HG03571 (cell line): ENCODE results near the gene RAB8B.
"Not testable (repeated sequence)": the region's sequence is repeated elsewhere in the genome, so short reads cannot be mapped to it uniquely, and the experiment has no call there.

Experiments used
- ATAC-seq: cut with Tn5 transposase; IDR thresholded peaks from one replicate; pipeline ENCODE4 v1.9.1; 2021; ENCODE audit not compliant: unreplicated experiment

The RAB8B gene

DNA sequence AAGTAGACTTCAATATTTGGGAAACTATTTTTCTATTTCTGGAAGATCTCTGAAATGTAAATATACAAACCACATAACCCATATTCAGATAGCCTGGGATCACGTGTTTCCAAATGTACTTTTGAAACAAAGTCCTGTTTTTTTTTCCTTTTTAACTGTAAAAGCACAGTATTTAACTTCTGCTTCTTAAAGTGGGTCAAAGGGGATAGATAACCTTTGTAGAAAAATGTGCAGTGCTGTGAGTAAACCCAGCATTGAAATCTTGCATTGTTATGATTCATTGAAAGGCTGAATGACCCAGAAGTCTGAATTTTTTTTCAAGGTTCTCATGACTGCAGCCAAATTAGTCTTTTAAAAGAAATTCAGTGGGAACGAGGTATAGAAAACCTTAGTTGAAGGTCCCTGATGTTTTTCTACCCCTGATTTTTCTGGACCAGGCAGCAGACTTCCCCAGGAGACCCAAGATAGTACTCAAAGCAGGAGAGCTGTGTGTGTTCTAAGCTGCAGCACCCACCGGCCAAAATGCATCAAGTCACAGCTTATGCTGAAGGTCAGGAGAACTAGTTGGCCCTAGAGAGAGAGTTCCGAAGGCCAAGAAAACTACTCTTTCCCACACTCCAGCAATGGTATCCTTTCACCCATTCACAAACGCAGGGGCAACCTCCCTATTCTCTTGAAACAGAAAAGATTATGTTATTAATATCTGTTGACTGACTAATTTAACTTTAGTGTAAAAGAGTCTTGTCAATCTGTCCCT is 44.4 kb downstream of the RAB8B start:
- ATAC-seq: no peak

- no peak for ATAC-seq
Measured at GRCh38 chr15:63234451-63234870, 45.1 kb downstream of the RAB8B start.

DNA sequence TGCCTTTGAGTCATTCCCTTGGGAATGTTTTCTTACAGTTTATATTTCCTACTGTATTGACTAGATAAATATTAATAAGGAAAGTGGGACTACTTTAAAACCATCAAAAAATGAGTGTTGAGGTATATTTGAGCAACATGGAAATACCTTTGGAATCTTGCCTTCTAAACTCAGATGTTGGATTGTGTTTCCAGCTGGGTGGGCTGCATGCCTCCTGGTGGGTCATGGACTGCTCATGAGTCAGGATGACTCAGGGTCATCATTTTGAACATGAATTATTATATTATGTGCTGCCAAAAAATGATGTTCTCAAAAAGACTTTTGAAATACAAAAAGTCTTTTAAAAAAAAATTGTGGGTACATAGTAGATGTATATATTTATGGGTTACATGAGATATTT is 46.9 kb downstream of the RAB8B start:
- ATAC-seq: no peak

DNA sequence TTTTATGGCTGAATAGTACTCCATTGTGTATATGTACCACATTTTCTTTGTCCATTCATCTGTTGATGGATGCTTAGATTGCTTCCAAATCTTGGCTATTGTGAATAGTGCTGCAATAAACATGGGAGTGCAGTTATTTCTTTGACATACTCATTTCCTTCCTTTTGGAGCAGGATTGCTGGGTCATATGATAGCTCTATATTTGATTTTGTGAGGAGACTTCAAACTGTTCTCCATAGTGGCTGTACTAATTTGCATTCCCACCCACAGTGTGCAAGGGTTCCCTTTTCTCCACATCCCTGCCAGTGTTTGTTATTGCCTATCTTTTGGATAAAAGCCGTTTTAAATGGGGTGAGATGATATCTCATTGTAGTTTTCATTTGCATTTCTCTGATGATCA is 47.7 kb downstream of the RAB8B start:
- not testable (repeated sequence) for ATAC-seq

DNA sequence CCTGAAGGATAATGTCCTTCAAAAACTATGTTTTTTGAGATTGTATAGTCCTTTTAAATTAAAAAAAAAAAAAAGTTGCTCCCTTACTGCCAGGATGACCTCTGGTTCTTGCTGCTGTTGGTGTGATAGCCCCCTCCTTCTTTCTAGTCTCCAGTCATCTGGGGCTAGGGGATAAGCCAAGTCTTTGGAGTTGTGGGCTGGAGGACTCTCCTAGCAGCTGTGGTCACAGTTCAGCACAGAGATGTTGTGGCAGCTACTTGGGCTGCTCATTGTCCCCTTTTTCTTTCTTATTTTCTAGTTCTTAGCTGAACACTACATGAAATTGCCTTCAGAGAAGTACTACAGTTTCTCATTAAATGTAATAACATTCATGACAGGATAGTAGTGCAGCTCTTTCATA is 48.8 kb downstream of the RAB8B start:
- no peak for ATAC-seq

GRCh38 chr15:63238796-63239195 is 49.4 kb downstream of the RAB8B start:
- peak; percentile 55 for ATAC-seq

DNA sequence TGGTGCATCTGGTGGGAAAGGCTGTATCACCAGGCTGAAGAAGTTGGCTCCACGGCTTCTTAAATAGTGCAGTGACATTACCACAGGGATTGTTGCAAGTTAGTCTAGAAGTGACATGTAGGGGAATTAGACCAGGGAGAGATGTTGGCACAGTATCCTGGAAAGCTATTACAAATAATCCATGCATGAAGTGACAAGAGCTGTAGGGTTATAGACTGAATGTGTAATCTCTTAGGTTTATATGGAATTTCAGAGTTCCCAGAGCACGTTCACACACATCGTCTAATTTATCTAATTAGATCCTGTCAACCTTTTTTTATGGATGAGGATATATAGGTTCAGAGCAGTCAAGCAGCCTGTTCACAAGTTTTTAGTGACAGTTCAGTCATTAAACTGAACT is 50.7 kb downstream of the RAB8B start:
- no peak for ATAC-seq

DNA sequence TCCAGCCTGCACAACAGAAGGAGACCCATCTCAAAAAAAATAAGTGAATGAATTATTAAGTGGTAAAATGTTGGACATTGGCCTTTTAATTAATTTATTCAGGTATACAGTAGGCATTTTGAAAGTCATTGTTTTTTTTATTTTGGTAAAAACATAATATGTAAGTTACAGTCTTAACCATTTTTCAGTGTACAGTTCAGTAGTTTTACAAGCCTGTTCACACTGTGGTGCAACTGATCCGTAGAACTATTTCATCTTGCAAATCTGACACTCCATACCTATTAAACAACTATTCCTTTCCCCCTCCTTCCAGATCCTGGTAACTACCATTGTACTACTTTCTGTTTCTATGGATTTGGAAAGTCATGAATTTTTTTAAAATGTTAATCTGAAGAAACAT is 51.9 kb downstream of the RAB8B start:
- no peak for ATAC-seq

DNA sequence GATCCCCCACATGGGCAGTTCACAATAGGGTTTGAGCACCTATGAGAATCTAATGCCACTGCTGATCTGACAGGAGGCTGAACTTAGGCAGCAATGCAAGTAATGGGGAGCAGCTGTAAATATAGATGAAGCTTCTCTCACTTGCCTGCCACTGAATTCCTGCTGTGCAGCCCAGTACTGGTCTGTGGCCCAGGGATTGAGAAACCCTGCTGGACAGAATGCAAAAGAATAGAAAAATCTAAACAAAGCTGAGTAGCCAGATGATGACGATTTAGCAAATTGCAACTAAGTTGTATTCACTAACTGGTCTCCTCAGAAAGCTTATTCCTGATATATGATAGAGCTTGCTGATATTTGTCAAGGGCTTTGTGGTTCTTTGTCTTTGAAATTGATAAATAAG is 53.7 kb downstream of the RAB8B start:
- no peak for ATAC-seq

DNA sequence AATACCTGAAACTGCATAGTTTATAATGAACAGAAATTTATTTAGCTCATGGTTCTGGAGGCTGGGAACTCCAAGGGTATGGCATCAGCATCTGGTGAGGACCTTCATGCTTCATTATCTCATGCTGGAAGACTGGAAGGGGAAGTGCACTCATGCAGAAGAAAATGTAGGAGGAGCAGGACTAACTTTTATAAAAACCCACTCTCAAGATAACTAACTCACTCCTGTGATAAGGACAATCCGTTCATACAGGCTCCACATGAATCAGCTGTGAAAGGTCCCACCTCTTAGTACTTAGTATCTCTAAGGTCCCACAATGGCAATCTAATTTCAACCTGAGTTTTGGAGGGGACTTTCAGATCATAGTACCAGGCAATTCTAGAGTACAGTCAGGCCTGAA is 54.4 kb downstream of the RAB8B start:
- ATAC-seq: no peak

DNA sequence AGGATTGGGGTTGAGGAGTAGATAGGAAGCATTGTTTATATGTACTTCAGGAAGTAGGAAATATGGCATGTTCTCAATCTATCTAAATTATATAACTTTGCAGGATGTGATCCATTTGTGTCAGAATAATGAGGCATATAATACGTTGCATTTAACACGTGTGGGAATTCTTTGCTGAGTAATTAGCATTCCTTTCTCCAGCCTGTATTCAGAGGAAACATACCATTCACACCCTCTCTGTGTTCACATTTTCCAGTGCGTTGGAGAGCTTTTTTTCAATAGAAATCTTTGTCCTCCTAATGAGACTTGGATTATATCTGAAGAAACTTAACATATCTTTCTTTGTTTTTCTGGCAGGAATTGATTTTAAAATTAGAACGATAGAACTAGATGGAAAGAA is 55.0 kb downstream of the RAB8B start:
- no peak for ATAC-seq

DNA sequence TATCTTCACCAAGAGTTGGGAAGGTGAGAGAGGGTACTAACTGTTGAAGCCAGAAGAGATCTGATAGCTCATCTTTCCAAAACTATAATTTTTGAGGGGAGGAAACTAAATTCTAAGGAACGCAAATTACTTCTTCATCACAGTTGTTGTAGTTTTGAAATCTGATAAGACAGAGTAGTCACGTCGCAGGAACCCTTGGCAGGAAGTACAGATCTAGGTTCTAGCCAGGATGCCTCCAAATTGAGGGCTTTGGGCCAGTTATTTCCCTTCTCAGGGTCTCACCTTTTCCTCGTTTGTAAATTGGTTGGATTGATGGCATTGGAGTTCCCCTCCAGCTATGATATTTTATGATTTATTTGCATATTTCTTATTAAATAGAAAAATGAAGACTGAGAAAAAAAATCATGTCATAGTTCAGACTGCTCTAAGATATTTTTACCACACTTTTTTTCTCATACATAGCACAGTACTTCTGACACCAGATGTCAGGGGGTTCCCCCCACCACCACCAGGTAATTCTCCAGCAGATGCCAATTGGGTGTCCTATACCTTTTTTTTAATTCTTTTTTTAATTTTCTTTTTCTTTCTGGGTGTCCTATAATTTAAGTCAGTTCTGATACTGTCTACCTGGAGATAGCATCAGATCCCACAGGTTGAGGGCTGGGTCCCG is 55.7 kb downstream of the RAB8B start:
- no peak for ATAC-seq

- ATAC-seq: no peak
Measured at GRCh38 chr15:63246691-63247469, 57.5 kb downstream of the RAB8B start.

GRCh38 chr15:63250312-63250965 is 61.0 kb downstream of the RAB8B start:
- no peak for ATAC-seq

GRCh38 chr15:63251701-63252100 is 62.3 kb downstream of the RAB8B start:
- ATAC-seq: no peak

GRCh38 chr15:63252292-63252691 is 62.9 kb downstream of the RAB8B start:
- no peak for ATAC-seq

GRCh38 chr15:63254991-63255390 is 65.6 kb downstream of the RAB8B start:
- ATAC-seq: no peak

DNA sequence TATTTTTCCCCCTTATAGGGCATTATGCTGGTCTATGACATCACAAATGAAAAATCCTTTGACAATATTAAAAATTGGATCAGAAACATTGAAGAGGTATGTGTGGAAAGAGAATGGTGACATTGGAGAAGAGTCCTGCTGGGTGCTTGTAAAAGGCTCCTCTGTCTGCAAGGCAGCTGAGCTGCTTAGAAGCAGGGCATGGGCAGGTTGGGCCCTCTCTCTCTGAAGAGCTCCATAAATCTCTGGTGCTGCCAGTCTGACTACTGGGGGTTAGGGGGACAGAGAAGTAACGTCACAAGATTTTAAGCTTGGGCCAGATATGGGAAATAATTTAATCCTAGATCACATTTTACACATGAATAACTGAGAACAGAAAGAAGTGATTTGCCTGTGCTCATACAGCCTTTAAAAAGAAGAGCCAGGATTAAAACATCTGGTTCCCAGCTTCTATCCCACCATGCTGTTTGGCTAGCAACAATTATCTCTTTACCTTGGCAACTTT is 66.1 kb downstream of the RAB8B start:
- no peak for ATAC-seq

GRCh38 chr15:63256433-63257274 is 67.2 kb downstream of the RAB8B start:
- no peak for ATAC-seq

DNA sequence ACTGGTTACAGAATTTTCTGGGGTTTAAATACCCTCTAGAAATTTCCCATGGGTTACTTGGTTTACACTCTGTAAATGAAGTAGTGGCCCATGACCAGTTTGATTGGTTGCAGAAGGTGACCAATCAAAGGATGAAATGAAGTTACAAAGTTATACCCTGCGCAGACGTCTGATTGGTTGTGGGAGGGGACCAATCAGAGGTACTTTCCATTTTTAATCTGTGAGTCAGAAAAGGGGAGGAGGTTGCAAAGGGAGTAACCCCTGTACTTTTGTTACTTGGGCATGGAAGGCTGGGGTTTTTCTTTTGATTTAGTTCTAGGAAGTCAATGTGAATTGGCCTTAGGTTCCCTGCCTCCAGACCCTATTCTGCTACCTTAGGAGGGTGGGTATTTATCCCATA is 69.3 kb downstream of the RAB8B start:
- ATAC-seq: no peak
